Lower leg skin (tissue), 4 donors: ENCODE results near the gene CA5A. TPM values are rescaled to one million over a fixed set of nuclear protein-coding genes. Genes with fewer than 3 reads are reported as not detected.

ENCODE experiments used
- DNase-seq, 2 donors: peaks; one replicate each; pipeline ENCODE4 v3.0.0-alpha.2; 2019; ENCODE audit warnings: low spot score in 2 of 2
- H3K4me3 ChIP-seq: fragments of 200-600 bp; sonication (generic); 2 replicates; pipeline ENCODE4 v1.5.1; 2017; ENCODE audit warnings: mild to moderate bottlenecking, low read depth; ENCODE audit not compliant: poor library complexity, severe bottlenecking
- POLR2A ChIP-seq, 2 donors: fragments of 450-650 bp; IDR thresholded peaks; one replicate each; pipeline ENCODE4 v1.6.1; 2016 to 2017; ENCODE audit warnings: antibody characterized with exemption in 2 of 2, mild to moderate bottlenecking in 1 of 2, moderate library complexity in 1 of 2
- WGBS, 2 donors: methylation state at CpG; one replicate each; pipeline ENCODE4 v1.1.5; 2018; 5-methylcytosine and 5-hydroxymethylcytosine counted together
- intact Hi-C: fragments of 100-400 bp; cut with DNase I; formaldehyde crosslinking; loops from one replicate; pipeline ENCODE4 v1.15.0; 2023; ENCODE audit warnings: low total_unique reads
- total RNA-seq, 4 donors: library from RNA; depleted of rRNA; stranded (reverse); fragments of >200 nt; gene quantifications; one replicate each; pipeline ENCODE4 v1.1.0, GENCODE V29; 2016
- TF ChIP-seq, protein P1 (sequence below), 3 donors: fragments of 450-650 bp; IDR thresholded peaks; one replicate each; pipeline ENCODE4 v1.5.1; 2016; ENCODE audit warnings: antibody characterized with exemption in 3 of 3, mild to moderate bottlenecking in 3 of 3, moderate library complexity in 2 of 3

Gene CA5A
- total RNA-seq, 4 donors from 2014 or later, result not detected

- 59 to 62% methylated on average over 12 to 21 of the region's 25 CpGs for WGBS, 2 donors
- intact Hi-C loops, result no loop called here
- DNase-seq, result no peak
- no peak overlapping the region for H3K4me3 ChIP-seq
- TF ChIP-seq POLR2A (IDR thresholded peaks at IDR 0.05), result no peak
- TF ChIP-seq, protein P1, sequence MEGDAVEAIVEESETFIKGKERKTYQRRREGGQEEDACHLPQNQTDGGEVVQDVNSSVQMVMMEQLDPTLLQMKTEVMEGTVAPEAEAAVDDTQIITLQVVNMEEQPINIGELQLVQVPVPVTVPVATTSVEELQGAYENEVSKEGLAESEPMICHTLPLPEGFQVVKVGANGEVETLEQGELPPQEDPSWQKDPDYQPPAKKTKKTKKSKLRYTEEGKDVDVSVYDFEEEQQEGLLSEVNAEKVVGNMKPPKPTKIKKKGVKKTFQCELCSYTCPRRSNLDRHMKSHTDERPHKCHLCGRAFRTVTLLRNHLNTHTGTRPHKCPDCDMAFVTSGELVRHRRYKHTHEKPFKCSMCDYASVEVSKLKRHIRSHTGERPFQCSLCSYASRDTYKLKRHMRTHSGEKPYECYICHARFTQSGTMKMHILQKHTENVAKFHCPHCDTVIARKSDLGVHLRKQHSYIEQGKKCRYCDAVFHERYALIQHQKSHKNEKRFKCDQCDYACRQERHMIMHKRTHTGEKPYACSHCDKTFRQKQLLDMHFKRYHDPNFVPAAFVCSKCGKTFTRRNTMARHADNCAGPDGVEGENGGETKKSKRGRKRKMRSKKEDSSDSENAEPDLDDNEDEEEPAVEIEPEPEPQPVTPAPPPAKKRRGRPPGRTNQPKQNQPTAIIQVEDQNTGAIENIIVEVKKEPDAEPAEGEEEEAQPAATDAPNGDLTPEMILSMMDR (IDR thresholded peaks at IDR 0.05), result peak in 1 of 3 donors; percentile 92
These were observed 86.0 kb downstream of the CA5A start for GRCh38 chr16:87850009-87851006.

GRCh38 chr16:87849419-87850008 is 86.8 kb downstream of the CA5A start:
- H3K4me3 ChIP-seq, result no peak overlapping the region
- no peak for TF ChIP-seq POLR2A (IDR thresholded peaks at IDR 0.05)
- TF ChIP-seq, protein P1 (IDR thresholded peaks at IDR 0.05), result no peak
- intact Hi-C loops, result no loop called here
- WGBS, 2 donors, result 69 to 78% methylated on average over 16 of the region's 16 CpGs
- DNase-seq, result no peak

DNA sequence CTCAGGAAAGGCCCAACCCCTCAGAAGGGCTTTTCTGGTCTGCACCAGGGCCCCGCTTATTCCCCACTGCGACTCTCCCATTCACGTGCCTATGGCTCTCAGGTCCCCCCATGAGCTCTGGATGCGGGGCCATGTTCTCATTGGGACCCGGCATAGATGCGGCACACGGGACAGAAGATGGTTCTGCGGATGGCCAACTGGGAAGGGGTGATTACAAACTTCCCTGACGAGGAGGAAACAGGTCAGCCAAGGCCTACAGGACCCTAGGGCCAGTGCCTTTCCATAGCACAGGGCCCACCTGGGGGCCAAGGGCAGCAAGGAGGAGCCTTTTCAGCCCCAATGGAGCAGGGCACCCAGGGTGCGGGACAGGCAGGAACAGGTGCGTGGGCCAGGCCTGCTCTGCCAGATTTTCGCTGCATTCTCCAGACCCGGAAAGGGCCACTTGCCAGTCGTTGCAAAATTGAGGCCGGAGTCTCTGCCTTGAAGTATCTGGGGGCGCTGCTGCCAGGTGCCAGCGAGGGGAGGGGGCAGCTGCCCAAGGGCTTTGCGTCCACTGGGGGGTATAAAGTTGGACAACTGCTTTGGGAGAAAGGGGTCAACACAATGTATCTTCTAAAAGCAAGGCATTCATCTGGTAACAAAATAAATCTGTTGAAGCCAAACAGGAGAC is 87.5 kb downstream of the CA5A start:
- TF ChIP-seq, protein P1 (IDR thresholded peaks at IDR 0.05), result no peak
- no peak for TF ChIP-seq POLR2A (IDR thresholded peaks at IDR 0.05)
- no peak overlapping the region for H3K4me3 ChIP-seq
- 95 to 96% methylated on average over 16 to 18 of the region's 18 CpGs for WGBS, 2 donors
- DNase-seq, result no peak
- intact Hi-C loops, result no loop called here

- DNase-seq, result no peak
- intact Hi-C loops, result no loop called here
- no peak overlapping the region for H3K4me3 ChIP-seq
- TF ChIP-seq, protein P1 (IDR thresholded peaks at IDR 0.05), result no peak
- TF ChIP-seq POLR2A (IDR thresholded peaks at IDR 0.05), result no peak
- 76 to 80% methylated on average over 28 of the region's 28 CpGs for WGBS, 2 donors
These were observed 88.3 kb downstream of the CA5A start for GRCh38 chr16:87847785-87848675.

DNA sequence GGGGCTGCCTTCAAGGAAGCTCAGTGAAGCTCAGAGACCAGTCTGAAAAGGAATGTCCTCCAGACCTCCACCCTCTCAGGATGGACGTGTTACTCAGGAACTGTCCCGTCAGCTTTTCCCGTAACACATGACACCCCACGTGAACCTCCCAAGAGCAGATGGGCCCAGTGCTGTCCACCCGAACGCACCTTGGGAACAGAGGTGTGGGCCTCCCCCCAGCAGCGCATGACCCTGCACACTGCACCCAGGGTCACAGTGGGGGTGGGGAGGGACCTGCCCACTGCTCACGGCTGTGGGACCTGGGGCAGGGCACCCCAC is 88.9 kb downstream of the CA5A start:
- intact Hi-C loops, result no loop called here
- 83 to 93% methylated on average over 7 to 8 of the region's 8 CpGs for WGBS, 2 donors
- no peak for TF ChIP-seq POLR2A (IDR thresholded peaks at IDR 0.05)
- TF ChIP-seq, protein P1 (IDR thresholded peaks at IDR 0.05), result no peak
- DNase-seq, result no peak
- H3K4me3 ChIP-seq, result no peak overlapping the region
